Colonic mucosa (tissue), 4 donors: ENCODE measurements around the gene RABGAP1L. TPM values are rescaled to one million over a fixed set of nuclear protein-coding genes. Genes with fewer than 3 reads are reported as not detected.
A peak's percentile ranks its signal among the peaks of the same experiment; 100 is the strongest.
"Not testable (repeated sequence)": the region's sequence is repeated elsewhere in the genome, so short reads cannot be mapped to it uniquely, and the experiment has no call there.

ENCODE experiments used
- DNase-seq: peaks from one replicate; pipeline ENCODE4 v3.0.0-alpha.2; 2020
- H3K27ac ChIP-seq: fragments of 200-600 bp; one replicate; pipeline ENCODE4 v1.8.0; 2021
- H3K27me3 ChIP-seq: fragments of 200-600 bp; one replicate; pipeline ENCODE4 v1.8.0; 2021
- H3K36me3 ChIP-seq: fragments of 200-600 bp; one replicate; pipeline ENCODE4 v1.8.0; 2021
- H3K4me1 ChIP-seq: fragments of 200-600 bp; one replicate; pipeline ENCODE4 v1.8.0; 2021; ENCODE audit warnings: mild to moderate bottlenecking
- H3K4me3 ChIP-seq: fragments of 200-600 bp; one replicate; pipeline ENCODE4 v1.8.0; 2021
- H3K9ac ChIP-seq, 2 donors: one replicate each; pipeline ENCODE4 v1.7.0; 2013; ENCODE audit warnings: control low read depth in 2 of 2, low read depth in 2 of 2, low read length in 2 of 2
- H3K9me3 ChIP-seq: fragments of 200-600 bp; one replicate; pipeline ENCODE4 v1.8.0; 2021
- intact Hi-C: fragments of 100-400 bp; cut with DNase I; formaldehyde crosslinking; loops from one replicate; pipeline ENCODE4 v1.14.1; 2022
- total RNA-seq, 2 donors: library from RNA; stranded (reverse); fragmentation: NEBNext Ultra II Directional in 1 of 2; extraction: Animal tissue kit (Norgen Biotek cat#: 25700) in 1 of 2; gene quantifications; one replicate each; pipeline ENCODE4 v1.2.1, GENCODE V29; 2021
- TF ChIP-seq, protein P1 (sequence below): fragments of 200-600 bp; IDR thresholded peaks from one replicate; pipeline ENCODE4 v1.8.0; 2022; ENCODE audit warnings: antibody characterized with exemption, mild to moderate bottlenecking
- donor health status: healthy.
- donor health status: DM: no; HTN: no; CAD: no.
- donor health status: DM: no; HTN: no; CAD: no.

RABGAP1L gene
- total RNA-seq, 2 donors from 2014 or later, result 50.3 to 87.0 TPM

DNA sequence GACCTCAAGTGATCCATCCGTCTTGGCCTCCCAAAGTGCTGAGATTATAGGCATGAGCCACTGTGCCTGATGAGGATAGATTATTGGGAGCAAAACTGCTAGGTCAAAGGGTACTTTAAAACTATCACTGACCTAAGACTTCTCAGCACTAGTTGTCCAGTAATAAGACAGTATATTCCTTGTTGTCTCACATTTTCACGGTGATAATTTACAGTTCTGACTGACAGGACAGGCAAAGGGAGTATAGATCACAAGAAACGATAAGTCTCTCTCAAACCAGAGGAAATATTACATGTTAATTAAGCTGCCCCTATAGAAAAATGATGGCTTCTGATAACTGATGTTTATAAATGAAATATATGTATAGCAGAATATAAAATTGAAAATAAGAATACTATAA lies 860.2 kb downstream of the RABGAP1L start:
- TF ChIP-seq, protein P1, sequence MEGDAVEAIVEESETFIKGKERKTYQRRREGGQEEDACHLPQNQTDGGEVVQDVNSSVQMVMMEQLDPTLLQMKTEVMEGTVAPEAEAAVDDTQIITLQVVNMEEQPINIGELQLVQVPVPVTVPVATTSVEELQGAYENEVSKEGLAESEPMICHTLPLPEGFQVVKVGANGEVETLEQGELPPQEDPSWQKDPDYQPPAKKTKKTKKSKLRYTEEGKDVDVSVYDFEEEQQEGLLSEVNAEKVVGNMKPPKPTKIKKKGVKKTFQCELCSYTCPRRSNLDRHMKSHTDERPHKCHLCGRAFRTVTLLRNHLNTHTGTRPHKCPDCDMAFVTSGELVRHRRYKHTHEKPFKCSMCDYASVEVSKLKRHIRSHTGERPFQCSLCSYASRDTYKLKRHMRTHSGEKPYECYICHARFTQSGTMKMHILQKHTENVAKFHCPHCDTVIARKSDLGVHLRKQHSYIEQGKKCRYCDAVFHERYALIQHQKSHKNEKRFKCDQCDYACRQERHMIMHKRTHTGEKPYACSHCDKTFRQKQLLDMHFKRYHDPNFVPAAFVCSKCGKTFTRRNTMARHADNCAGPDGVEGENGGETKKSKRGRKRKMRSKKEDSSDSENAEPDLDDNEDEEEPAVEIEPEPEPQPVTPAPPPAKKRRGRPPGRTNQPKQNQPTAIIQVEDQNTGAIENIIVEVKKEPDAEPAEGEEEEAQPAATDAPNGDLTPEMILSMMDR, result no peak
- no peak overlapping the region for H3K4me3 ChIP-seq
- no peaks in the 10 kb centered on the region for H3K4me1 ChIP-seq
- intact Hi-C loops, result no loop called here
- no peak for DNase-seq
- H3K36me3 ChIP-seq, result peaks cover 7% of the 10 kb centered on the region
- H3K9ac ChIP-seq, result no peak overlapping the region
- H3K27ac ChIP-seq, result no peak overlapping the region
- H3K27me3 ChIP-seq, result no peaks in the 10 kb centered on the region
- H3K9me3 ChIP-seq, result no peaks in the 10 kb centered on the region

DNA sequence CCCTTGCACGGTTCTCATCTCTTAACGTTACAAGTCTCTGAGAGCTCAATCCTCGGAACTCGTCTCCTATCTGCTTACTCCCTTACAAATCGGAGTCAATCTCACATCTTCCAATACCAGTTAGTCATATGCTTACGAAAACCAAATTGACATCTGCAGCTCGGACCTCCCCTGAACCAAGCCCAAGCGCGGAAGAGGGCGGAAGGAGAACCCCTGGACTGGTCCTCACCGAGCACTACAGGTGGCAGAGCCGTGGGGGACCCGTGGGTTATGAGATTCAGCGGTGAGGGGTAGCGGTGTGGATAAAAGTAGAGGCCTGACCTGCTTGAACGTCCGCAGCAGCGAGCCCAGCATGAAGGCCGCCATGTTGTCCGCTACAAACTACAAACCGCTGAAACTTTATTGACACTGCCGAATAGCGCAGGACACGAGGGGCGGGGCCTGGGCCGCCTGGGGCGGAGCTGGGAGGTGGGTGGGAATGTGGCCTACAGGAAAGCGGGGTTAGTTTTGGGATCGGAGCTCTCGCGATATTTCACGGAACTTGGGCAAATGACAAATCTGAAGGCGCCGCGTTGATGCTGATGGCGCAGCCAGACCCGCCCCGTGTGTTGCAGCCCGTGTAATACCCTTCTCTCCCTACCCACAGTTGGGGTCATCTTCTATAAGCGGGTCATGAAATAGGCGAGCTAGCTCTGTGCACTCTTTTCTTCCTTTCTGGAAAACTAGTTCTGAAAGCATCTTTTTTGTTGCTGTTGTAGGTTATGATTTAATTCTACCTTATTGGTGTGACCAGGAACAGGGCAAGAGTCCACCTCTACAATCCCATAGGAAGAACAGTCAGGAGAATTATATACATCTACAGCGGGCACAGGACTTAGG lies 864.0 kb downstream of the RABGAP1L start, which contains the start of gene MRPS14:
Gene MRPS14, minus strand, starts transcription at position 383 of the 879 bp plus-strand sequence. Its CDS starts 17 bp downstream, at position 366.
- peak within 1 kb of the TSS; percentile 91 for H3K4me3 ChIP-seq
- peak; percentile 99 for DNase-seq
- intact Hi-C loops, result no loop called here
- H3K27ac ChIP-seq, result peak within 1 kb of the TSS; percentile 76
- no peaks in the 10 kb centered on the region for H3K4me1 ChIP-seq
- no peaks in the 10 kb centered on the region for H3K27me3 ChIP-seq
- TF ChIP-seq, protein P1, result no peak
- peak within 1 kb of the TSS; percentile 90 to 97 for H3K9ac ChIP-seq
- no peaks in the 10 kb centered on the region for H3K9me3 ChIP-seq
- no peaks in the 10 kb centered on the region for H3K36me3 ChIP-seq

DNA sequence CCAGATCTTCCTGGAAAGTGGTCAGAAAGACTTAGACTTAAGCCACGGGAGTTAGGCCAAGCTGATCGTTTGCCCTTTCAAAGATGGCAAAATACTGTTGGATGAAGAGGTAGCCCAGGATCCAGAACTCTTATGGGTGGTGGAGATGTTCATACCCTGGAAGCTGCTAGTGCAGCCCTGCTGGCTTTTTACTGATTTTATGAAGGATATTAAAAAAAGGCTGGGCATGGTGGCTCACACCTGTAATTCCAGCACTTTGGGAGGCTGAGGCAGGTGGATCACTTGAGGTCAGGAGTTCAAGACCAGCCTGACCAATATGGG lies 864.6 kb downstream of the RABGAP1L start:
- intact Hi-C loops, H3K9me3 ChIP-seq, H3K4me1 ChIP-seq, H3K36me3 ChIP-seq, DNase-seq, H3K27me3 ChIP-seq: not testable (repeated sequence)
- Histone ChIP-seq H3K9ac (peak overlapping the region in 1 of 2 donors; percentile 97), H3K4me3 (peak overlapping the region; percentile 91), H3K27ac (peak overlapping the region; percentile 76)

DNA sequence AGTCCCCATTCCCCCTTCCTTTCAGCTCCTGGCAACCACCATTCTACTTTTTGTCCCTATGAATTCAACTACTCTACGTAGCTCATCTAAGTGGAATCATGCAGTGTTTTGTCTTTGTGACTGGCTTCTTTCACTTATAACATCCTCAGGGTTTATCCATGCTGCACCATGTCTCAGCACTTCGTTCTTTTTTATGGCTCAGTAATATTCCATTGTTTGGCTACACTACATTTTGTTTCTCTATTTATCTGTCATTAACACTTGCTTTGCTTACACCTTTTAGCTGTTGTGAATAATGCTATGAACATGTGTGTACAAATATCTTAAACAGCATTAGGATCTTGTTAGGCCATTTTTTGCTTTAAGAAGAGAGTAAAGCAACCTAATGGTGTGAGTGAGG lies 865.5 kb downstream of the RABGAP1L start:
- TF ChIP-seq, protein P1, result no peak
- H3K36me3 ChIP-seq, result no peaks in the 10 kb centered on the region
- no peak overlapping the region for H3K4me3 ChIP-seq
- H3K9me3 ChIP-seq, result no peaks in the 10 kb centered on the region
- no peaks in the 10 kb centered on the region for H3K4me1 ChIP-seq
- H3K27me3 ChIP-seq, result no peaks in the 10 kb centered on the region
- intact Hi-C loops, result no loop called here
- no peak overlapping the region for H3K9ac ChIP-seq
- no peak for DNase-seq
- no peak overlapping the region for H3K27ac ChIP-seq

DNA sequence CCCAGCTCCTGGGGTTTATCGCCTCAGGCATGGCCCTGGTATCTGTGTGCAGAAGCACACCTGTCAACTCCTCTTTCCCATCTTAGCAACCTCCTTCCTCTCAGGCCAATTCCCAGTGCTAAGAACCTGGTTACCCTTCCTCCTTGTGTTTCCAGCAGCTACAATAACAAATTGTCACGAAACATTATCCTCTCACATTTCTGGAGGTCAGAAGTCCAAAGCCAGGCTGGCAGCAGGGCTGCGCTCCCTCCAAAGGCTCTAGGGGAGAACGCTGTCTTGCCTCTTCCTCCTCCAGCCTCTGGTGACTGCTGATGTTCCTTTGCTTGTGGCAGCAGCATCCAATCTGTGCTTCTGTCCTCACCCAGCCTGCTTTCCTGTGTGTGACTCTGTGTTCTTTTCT lies 874.6 kb downstream of the RABGAP1L start:
- Histone ChIP-seq H3K4me1 (no peaks in the 10 kb centered on the region), H3K9ac (no peak overlapping the region), H3K4me3 (no peak overlapping the region), H3K27ac (no peak overlapping the region), H3K27me3 (no peaks in the 10 kb centered on the region), H3K9me3 (no peaks in the 10 kb centered on the region), H3K36me3 (no peaks in the 10 kb centered on the region)
- no peak for DNase-seq
- intact Hi-C loops, result loop anchor here (5.0 kb wide), 2 partner anchors 88 to 283 kb away; no protein-coding TSS in a partner anchor
- TF ChIP-seq, protein P1, result no peak

GRCh38 chr1:175034775-175035174 lies 875.5 kb downstream of the RABGAP1L start:
- no peak for DNase-seq
- Histone ChIP-seq H3K36me3 (no peaks in the 10 kb centered on the region), H3K27me3 (no peaks in the 10 kb centered on the region), H3K9ac (no peak overlapping the region), H3K4me1 (no peaks in the 10 kb centered on the region), H3K9me3 (no peaks in the 10 kb centered on the region), H3K4me3 (no peak overlapping the region), H3K27ac (no peak overlapping the region)
- TF ChIP-seq, protein P1, result no peak
- intact Hi-C loops, result loop anchor here (5.0 kb wide), 2 partner anchors 88 to 283 kb away; no protein-coding TSS in a partner anchor
